HG02571 (cell line): ENCODE measurements around the gene MESP2.

Source experiments
- ATAC-seq: cut with Tn5 transposase; IDR thresholded peaks from one replicate; pipeline ENCODE4 v1.9.1; 2021; ENCODE audit warnings: mild to moderate bottlenecking, moderate library complexity; ENCODE audit not compliant: unreplicated experiment

Gene MESP2

DNA sequence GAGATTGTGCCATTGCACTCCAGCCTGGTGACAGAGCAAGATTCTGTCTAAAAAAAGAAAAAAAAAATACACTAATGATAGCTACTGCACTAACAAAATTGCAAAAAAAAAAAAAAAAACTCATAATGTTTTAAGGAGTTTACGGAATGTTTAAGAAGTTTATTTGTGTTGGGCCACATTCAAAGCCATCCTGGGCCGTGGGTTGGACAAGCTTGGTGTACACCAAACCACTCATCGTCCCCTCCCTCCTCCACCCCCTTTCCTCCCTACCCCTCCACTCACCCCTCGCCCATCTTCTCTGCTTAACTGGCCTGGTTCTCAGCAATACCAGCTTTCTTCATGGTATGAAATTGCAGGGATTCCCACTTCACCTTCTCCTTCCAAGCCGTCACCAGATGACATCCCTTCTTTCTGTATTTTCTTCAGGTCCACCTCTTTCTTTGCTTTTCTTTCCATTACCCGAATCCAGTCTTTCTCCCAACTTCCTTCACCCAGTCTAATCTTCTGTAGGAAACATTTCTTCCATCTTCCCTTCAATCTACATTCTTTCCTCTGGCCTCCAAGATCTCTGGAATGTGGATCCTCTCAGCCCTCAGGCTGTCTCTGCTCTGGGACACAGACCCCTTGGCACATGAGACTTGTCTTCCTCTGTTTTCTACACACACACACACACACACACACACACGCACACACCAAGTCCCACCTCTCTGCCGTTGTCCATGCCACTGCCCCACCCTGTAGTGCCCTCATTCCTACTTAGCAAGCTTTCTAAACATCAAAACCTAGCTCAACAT lies 21.6 kb upstream of the MESP2 start:
- ATAC-seq: no peak

GRCh38 chr15:89755701-89756100 lies 20.4 kb upstream of the MESP2 start:
- no peak for ATAC-seq

- no peak for ATAC-seq
These were observed 19.2 kb upstream of the MESP2 start for GRCh38 chr15:89756897-89757296.

- no peak for ATAC-seq
These were observed 17.8 kb upstream of the MESP2 start for GRCh38 chr15:89758283-89758682.

DNA sequence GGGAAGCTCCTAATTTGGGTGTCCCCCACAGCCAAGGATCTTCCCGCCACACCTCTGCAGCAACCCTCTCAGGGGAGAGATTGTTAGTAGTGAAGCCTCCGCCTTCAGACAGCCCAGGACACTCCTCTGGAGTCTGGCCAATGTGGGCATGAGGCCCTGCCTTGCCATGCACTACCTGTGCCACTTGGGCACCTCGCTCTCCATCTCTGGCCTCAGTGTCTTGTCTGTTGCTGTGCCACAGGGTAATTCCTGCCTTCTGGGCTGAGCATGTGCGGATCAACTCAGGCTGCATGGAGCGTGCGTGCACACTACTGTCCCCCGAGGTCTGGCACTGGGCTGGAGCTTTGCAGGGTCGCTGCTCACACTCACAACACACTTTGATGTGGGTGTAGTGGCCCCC lies 17.2 kb upstream of the MESP2 start:
- no peak for ATAC-seq

GRCh38 chr15:89759835-89760234 lies 16.3 kb upstream of the MESP2 start:
- ATAC-seq: no peak

- ATAC-seq: no peak
These were observed 15.7 kb upstream of the MESP2 start for GRCh38 chr15:89760303-89761008.

DNA sequence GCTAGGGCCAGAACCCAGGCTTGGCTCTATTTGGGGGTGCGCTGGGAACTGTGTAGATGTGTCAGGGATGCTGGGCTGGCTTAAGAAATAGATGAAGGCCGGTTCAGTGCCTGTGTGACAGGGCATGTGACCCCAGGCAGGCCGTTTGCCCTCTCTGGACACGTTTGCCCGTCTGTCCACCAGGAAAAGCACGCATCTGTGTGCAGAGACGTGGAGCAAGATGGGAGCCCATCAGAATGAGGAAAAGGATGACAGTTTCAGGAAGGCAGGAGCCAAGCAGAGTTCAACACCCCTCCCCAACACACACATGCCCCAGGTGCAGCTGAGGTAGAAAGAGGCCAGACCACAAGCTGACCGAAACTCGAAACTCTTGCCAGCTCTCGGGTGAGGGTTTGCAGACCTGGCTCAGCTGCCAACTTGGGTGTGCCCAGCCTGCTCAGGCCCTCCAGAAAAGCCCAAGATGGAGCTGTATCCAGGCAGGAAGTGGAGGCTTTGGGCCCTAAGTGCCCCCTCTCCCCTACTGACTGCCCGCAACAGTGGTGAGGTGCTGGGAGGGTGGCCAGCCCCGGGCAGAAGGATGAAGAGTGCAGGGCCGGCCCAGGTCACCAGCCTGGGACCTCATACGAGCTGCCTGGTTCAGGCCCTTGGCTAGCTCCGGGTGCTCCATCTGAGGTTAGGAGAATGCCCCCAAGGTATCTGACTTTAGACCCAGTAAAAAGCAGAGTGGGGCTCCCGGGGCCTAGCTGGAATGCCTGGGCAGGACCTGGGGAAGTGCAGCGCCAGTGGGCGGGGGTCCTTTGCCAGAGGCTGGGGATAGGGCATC lies 14.9 kb upstream of the MESP2 start:
- ATAC-seq: peak; percentile 70

GRCh38 chr15:89761929-89762328 lies 14.2 kb upstream of the MESP2 start:
- no peak for ATAC-seq

DNA sequence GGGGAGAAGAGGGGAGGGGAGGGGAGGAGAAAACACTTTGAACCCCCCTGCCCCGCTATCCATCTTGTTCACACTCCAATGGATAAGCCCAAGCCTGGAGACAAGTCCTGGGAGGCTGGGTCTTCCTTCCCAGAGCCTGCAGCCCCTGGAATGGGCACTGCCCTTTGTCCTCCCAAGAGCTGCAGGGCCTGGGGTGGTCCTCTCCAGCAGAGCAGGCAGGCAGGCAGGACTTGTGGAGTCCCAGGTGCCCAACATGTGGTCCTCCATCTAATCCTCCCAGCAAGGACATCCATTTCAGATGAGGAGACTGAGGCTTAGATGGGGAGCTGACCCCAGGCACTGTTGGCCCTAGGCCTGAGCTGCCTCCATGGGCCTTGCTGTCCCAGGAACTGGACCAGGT lies 10.4 kb upstream of the MESP2 start:
- no peak for ATAC-seq

DNA sequence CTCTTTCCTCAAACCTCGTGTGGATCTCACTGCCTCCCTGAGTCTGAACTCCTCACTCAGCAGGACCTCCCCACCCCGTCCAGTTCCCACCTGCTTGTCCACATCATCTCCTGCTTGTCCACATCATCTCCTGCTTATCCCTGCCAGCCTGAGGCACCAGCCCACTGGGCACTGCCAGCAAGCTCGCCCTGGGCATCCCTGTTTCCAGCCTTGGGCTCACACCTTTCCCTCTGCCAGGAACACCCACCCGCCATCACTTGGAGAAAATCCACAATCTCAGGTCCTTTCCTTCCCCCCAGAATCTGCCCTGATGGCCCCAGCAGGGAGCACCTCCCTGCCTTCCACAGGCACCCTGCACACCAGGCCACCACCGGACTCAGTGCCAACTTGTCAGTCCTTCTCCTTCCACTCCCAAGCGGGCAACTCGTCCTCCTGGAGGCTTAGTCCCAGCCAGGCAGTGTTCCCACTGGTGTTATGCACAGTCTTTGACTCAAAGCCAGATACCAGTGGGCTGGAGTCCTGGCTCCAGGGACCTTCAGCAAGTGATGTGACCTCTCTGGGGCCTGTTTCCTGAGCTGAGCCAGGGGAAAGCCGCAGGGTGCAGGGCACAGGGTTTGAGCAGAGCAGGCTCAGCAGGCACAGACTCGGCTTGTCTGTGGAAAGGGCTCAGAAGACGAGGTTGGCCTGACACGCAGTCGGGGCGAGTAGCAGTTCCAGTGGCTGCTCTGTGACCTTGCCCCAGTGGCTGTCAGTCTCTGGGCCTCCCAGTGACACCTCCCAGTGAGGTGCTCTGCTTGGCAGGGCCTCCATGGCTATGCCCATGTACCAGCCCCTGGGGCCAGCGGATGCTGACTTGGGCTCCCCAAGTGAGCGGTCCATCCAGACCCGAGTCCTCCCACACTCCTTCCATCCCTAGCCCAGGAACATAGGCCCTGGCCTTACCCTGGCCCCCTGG lies 9.5 kb upstream of the MESP2 start:
- ATAC-seq: no peak

GRCh38 chr15:89767411-89767915 lies 8.7 kb upstream of the MESP2 start:
- no peak for ATAC-seq

DNA sequence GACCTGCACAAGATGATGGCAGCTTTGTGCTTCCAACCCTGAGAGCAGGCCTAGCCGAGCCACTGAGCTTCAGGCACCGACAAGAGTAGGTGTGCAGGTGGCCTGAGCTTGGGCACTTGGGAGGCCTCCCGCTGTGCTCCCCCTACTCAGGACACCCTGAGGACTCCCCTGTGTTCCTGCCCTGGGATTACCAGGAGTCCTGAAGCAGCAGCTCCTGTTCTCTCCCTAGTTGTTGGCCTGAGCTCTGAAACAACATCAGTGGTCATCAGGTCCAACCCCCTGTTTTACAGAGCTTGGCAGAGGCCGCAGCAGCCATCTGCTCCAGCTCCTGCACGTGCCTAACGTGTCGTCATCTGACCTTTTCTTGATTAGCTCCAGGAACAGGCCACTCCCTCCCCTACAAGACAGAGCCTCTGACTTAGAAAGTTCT lies 8.0 kb upstream of the MESP2 start:
- ATAC-seq: no peak

- ATAC-seq: no peak
These were observed 6.8 kb upstream of the MESP2 start for GRCh38 chr15:89769366-89769765.

- no peak for ATAC-seq
These were observed 6.1 kb upstream of the MESP2 start for GRCh38 chr15:89770041-89770440.

DNA sequence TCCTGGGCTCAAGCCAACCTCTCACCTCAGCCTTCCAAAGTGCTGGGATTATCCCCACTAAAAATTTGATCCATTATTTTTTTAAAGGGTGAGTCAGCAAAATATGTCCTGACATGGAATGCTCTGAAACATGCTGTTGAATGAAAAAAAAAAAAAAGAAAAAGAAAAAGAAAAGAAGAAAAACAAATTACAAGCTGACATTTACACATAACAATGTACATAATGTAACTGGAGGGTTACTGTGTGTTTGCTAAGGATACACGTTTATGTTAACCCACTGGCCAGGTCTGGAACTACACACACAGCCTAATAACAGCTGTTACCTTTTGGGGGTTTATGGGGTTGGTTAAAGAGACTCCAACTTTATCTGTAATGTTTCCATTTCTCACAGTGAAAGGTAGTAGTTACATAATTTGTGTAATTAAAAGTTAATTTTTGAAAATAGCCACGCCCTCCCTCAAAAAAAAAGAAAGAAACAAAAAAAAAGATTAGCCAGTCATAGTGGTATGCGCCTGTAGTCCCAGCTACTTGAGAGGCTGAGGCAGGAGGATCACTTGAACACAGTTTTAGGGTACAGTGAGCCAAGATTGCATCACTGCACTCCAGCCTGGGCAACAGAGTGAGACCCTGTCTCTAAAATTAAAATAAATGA lies 3.1 kb upstream of the MESP2 start:
- ATAC-seq: no peak

GRCh38 chr15:89774492-89774891 lies 1.6 kb upstream of the MESP2 start:
- no peak for ATAC-seq

DNA sequence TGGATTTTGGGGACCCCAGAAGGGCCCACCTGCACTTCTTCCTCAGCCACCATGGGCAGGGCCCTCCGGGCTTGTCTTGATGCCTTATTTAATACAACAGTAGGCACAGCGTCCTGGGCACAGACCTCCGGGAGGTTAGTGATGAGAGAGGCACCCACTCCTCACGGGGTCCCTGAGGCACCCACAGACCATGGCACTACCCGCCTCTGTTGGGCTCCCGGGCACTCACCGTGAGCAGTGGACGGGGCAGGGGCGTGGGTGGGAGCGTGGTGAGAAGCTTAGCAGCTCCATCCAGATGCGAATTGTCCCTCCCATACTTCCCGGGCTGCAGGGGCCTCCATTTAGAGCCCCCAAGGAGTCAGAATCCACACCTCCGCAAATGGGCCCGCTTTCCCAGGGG lies 317 bp upstream of the MESP2 start:
- ATAC-seq: no peak

- ATAC-seq: no peak
These were observed 1.1 kb downstream of the MESP2 start for GRCh38 chr15:89777073-89777751.
